Measurements from ENCODE around the gene YIPF1.
"Not testable (repeated sequence)": the region's sequence is repeated elsewhere in the genome, so short reads cannot be mapped to it uniquely, and the experiment has no call there.

YIPF1 gene

GRCh38 chr1:53893999-53894636 is 4.5 kb upstream of the YIPF1 start, which contains the start of gene DIO1:
Gene DIO1, plus strand, starts transcription at chr1:53894187. Its CDS starts 24 bp downstream, at chr1:53894211.
- DNase-seq, result no peak

GRCh38 chr1:53892911-53893310 is 3.3 kb upstream of the YIPF1 start:
- no peak for DNase-seq

DNA sequence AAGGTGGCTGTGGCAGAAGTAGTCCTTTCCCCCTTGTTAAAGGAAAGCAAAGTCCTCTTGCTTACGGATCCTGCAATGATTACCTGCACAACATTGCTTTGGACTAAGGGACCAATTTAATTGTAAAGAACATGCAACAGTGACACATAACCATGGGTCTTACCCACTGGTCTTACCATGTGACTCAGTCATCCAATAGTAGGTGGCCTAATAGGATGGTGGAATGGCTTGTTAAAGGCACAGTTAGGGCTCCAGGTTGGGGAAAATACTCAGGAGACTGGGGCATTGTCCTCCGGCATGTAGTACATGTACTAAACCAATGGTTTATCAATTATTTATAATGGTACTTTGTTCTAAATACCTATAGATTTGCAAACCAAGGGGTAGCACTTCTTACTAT is 2.1 kb upstream of the YIPF1 start:
- DNase-seq, result no peak

DNA sequence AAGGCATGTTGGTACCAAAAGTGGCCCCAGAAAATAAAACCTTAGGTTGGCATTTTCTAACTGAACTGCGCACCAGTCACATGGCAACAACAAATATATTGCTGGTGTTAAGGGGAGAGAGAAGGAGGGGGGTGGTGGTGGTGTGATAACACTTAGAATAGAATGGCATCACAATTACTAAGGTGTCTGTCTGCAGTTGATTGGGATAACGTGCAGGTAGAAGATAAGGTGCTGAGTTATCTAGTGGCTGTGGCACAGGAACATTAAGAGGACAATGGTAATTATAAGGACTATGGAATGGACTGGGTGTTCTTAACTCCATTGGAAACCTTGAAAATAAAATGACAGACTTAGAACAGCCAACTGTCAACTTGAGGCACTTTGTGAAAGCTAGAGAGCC is 1.4 kb upstream of the YIPF1 start:
- DNase-seq, result no peak

- DNase-seq, result no peak
Observed at GRCh38 chr1:53890522-53890941, 935 bp upstream of the YIPF1 start.

DNA sequence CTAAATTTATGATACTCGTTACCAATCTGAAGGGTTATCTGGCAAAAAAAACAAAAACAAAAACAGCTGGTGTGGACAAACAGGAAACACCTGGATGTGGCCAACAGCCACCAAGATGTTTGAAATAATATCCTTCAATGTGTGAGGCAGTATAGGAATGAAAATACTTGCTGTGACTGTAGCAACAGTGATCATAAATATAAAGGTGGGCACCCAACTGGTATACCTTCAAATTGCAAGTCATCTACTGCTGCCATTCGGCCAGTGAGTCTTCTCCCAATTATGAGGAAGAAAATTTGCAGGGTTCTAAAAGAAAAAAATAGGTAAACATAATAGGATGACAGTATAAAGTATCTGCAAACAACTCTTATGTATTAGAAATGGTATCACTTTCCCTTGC is 916 bp downstream of the YIPF1 start:
- no peak for DNase-seq

DNA sequence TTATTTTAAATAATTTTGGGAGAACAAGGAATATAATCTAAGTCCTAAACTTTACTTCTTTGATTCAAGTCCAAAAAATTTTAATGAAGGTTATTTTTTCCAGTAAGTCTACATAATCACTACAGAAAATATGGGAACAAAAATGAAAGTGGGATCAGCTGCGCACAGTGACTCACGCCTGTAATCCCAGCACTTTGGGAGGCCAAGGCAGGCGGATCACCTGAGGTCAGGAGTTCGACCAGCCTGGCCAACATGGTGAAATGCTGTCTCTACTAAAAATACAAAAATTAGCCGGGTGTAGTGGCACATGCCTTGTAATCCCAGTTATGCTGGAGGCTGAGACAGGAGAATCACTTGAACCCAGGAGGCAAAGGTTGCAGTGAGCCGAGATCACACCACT is 6.0 kb downstream of the YIPF1 start:
- not testable (repeated sequence) for DNase-seq

GRCh38 chr1:53881853-53882252 is 7.7 kb downstream of the YIPF1 start:
- DNase-seq, result not testable (repeated sequence)

DNA sequence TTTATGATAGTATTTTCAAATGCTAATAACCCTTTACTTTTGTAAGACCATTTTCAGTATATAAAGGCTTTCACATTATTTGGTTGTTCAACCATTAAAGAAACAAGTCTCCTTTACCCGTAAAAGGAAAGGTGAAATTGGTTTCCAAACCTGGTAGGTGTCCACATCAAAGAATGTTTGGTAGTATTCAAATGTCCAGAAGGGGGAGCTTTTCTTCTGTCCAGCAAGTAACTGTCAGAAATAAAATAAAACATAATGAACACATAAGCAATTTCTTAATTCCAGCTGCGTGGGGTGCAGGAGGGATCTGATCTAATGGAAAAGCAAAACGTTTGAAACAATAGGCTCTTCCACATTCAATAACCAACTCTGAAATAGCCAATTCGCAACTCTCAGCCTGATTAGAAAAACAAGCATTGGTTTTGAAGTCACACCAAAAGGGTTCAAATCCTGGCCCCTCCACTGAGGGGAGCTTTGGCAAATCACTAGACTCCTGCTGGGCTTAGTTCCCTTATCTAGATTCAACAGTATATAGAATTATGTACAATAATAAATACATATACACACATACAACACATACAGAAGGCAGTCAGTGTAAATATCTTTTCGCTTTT is 11.0 kb downstream of the YIPF1 start:
- DNase-seq, result no peak

- DNase-seq, result not testable (repeated sequence)
Observed at GRCh38 chr1:53875150-53875549, 14.4 kb downstream of the YIPF1 start.

GRCh38 chr1:53871773-53872484 is 17.7 kb downstream of the YIPF1 start:
- no peak for DNase-seq

DNA sequence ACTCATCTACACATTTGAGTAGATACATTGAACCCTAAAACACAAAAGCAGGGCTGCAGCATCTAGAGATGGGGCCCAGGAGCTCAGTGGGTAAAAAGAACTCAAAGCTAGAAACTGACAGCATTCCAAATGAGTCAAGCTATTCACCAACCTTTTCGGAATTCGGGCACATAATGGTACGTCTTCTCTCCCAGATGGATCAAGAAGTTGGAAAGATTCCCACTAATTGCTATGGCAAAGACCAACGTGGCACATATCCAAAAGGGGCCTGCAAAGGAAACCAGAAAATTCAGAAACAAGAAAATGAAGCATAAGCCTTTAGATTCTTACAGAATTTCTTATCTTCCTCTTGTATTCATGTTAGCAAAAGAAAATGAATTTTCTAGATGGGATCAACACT is 18.4 kb downstream of the YIPF1 start:
- DNase-seq, result no peak

- DNase-seq, result no peak
Observed at GRCh38 chr1:53869454-53870117, 20.0 kb downstream of the YIPF1 start.

DNA sequence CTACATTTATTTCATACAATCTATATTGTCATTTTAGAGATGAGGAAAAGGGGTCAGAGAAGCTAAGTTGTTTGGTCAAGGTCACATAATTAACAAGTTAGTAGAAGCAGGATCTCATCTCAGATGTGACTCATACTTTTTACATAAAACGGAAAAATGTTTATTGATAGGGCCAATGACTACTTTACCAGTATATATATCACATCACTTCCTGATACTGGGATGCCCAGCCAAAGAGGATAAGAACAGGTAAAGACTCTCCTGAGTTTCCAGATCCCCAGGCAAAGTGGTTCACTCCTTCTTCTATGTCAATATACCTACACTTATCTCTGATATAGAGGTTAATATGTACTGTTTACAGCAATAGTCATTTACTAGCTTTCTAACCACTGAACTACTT is 21.0 kb downstream of the YIPF1 start:
- no peak for DNase-seq

DNA sequence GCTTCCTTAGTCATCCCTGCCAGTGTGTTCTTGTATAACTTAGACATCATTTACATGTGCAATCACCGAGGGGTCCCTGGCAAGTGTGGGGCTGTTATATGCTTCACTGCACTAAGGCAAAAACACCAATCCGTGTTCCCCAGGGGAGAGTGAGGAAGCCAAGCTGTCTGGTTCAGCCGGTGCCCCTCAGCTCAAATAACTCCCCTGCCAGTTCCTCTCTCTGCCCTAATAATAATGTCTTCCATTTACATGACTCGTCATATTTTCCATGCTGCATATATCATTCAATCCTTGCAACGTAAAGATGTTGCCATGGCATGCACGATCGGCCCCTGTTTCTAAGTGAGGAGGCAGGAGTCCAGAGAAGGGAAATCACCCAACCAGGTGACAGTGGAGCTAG is 27.1 kb downstream of the YIPF1 start:
- DNase-seq, result no peak

DNA sequence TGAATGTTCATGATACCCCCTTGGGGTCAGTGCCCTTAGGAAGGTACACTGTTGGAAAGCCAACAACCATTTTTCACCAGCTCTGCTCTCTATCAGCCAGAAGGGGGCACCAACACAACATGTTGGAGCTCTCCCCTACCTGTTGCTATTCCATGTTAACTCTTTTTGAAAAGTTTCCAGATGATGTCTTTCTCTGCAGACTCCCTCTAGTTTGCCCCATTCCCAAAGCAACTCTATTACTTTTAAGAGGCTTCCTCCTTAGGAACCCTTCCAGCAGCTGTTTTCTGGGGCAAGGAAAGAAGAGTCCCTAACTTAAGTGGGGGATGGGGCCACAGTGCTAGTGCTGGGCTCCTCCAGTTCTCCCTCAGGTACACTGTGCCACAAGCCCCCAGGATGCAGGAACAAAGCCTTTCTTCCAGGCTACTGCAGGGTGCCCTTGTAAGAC is 28.6 kb downstream of the YIPF1 start:
- no peak for DNase-seq

DNA sequence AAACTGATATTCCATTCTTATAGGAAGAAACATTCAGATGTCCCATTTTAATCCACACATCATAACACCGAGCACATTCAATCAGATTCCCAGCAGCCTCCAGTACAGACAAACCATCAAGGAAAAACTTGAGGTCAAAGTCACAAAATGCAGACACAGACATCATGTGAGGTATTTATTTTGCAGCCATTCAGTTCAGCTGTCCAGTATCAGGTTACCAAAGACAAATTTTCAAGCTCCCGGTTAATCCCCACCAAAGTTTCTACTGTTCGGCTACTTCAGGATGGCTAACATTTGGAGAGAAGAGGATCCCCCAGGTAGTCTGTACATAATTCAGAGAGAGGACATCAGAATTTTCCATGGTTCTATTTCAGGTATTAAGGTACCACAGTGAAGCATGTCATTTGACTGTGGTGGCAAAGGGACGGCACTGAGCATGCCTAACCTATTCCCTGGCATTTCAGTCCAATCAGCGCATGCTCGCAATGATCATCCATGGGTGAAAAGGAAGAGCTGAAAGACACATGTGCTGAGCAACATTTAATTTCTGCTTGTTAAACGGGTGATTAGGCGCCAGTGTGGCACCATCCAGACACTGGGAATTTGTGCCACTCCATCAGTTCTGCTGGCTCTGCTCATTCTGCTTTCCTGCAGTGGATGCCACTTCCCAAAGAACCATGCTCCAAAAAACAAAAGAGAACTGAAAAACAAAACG is 37.9 kb downstream of the YIPF1 start:
- DNase-seq, result no peak

- DNase-seq, result no peak
Observed at GRCh38 chr1:53850082-53850673, 39.4 kb downstream of the YIPF1 start.

DNA sequence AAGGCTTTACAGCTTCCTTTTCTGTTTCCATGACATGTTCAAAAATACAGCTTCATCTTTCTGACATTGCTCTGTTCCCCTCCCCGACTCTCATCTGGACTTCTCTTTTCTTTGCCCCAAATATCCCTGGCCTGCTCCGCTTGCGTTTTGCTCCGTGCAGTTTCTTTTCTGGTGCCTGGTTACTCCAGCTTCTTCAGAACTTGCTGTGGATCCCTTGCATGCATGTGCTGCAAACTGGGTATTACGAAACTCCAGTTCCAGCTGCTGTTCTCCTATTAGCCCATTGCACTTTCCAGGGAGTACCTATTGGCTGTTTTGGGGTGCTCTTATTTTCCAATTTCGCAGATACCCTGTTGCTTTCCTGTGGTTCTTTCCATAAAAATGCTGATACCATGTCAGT is 41.6 kb downstream of the YIPF1 start:
- no peak for DNase-seq

DNA sequence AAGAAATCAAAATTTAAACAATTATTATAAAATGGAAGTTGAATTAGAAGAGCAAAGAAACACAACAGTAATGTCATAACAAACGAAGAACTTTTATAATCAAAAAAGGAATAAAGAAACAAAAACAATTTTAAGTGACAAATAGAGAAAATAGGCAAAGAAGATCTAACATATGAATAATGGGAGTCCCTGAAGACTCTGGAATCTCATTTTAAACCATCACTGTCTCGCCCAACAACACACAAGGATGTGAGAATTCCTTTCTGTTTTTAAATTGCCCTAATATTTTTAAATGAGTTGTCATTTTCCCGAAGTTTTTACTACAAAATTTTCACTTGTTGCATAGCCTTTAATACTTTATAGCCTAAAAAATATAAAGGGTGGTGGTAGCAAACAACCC is 47.2 kb downstream of the YIPF1 start:
- DNase-seq, result no peak

DNA sequence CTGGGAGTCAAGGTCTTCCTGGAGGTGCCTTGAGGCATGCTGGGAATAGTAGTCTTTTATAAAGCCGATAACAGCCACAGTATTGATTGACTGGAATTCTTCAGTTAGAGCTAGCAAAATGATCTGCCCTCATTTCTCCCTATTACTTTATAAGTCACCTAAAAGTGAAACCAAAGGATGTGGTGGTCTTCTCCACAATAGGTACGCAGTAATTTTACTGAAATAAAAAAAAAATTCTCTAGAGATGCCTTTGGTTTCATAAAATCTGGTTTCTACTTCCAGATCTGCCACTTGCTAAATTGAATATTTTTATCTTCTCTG is 51.0 kb downstream of the YIPF1 start:
- no peak for DNase-seq

- DNase-seq, result peak; percentile 77
Observed at GRCh38 chr1:53837924-53838653, 51.5 kb downstream of the YIPF1 start, which contains the start of gene NDC1. Gene NDC1, minus strand, starts transcription at chr1:53838296. Its CDS starts 35 bp downstream, at chr1:53838261.

All from cortex of kidney (tissue), 1 donor.